Psoas muscle (tissue), 8 donors: ENCODE measurements around the gene NMBR. TPM values are rescaled to one million over a fixed set of nuclear protein-coding genes. Genes with fewer than 3 reads are reported as not detected.

Experiments
- ATAC-seq, 4 donors: fragments of 200-7000 bp; cut with Tn5 transposase; one replicate each; pipeline ENCODE4 v1.9.1; 2020; ENCODE audit warnings: moderate library complexity in 3 of 4, mild to moderate bottlenecking in 2 of 4
- DNase-seq, 2 donors: peaks; one replicate each; pipeline ENCODE4 v3.0.0-alpha.2; 2020
- H3K27ac ChIP-seq: fragments of 200-600 bp; one replicate; pipeline ENCODE4 v1.8.0; 2022
- H3K27me3 ChIP-seq, 3 donors: fragments of 200-600 bp in 1 of 3; one replicate each; pipeline versions ENCODE4 v1.6.1 to v1.8.0; 2013 to 2022; ENCODE audit warnings: low read length in 2 of 3, mild to moderate bottlenecking in 2 of 3, moderate library complexity in 1 of 3; ENCODE audit not compliant: insufficient read depth in 3 of 3
- H3K36me3 ChIP-seq, 2 donors: fragments of 200-600 bp in 1 of 2; one replicate each; pipeline versions ENCODE4 v1.6.1 to v1.8.0; 2013 to 2022; ENCODE audit warnings: low read depth in 1 of 2, mild to moderate bottlenecking in 1 of 2, moderate library complexity in 1 of 2; ENCODE audit not compliant: insufficient read depth in 1 of 2
- H3K4me1 ChIP-seq: fragments of 200-600 bp; one replicate; pipeline ENCODE4 v1.8.0; 2022
- H3K4me3 ChIP-seq: fragments of 200-600 bp; one replicate; pipeline ENCODE4 v1.8.0; 2022; ENCODE audit warnings: mild to moderate bottlenecking
- H3K9me3 ChIP-seq: fragments of 200-600 bp; one replicate; pipeline ENCODE4 v1.8.0; 2022
- WGBS, 3 donors: extraction: QIAGEN DNeasy Blood & Tissue Kit; methylation state at CpG; one replicate each; pipeline versions ENCODE4 v1.1.6 to v1.1.7; 2013; 5-methylcytosine and 5-hydroxymethylcytosine counted together
- intact Hi-C, 2 donors: fragments of 100-400 bp; cut with DNase I; formaldehyde crosslinking; loops; one replicate each; pipeline versions ENCODE4 v1.11.0 to v1.14.2; 2022
- polyA plus RNA-seq, 3 donors: library from polyadenylated mRNA; stranded (reverse); fragments of 200-250 nt; gene quantifications; one replicate each; pipeline ENCODE4 v1.2.3, GENCODE V29; 2013
- total RNA-seq, 4 donors: library from RNA; stranded (reverse); fragmentation: NEBNext Ultra II Directional in 2 of 4; extraction: Animal tissue kit (Norgen Biotek cat#: 25700) in 2 of 4; gene quantifications; one replicate each; pipeline versions ENCODE4 v1.2.1 to v1.2.4, GENCODE V29; 2021 to 2023
- TF ChIP-seq, protein P1 (sequence below): fragments of 200-600 bp; IDR thresholded peaks from one replicate; pipeline ENCODE4 v1.8.0; 2022; ENCODE audit warnings: antibody characterized with exemption
- donor health status: healthy with polysubstance abuse.
- donor health status: DM: no; HTN: no; CAD: no; lungs with moderate emphysema.
- donor health status: Bipolar disorder and iron deficiency.
- donor health status: healthy.
- donor health status: DM: yes; HTN: yes; CAD: no.
- donor health status: DM: no; HTN: no; CAD: no.
- donor health status: DM: no; HTN: no; CAD: no.
- donor health status: DM: yes; HTN: yes; CAD: no.

Gene NMBR
- total and polyA plus RNA-seq, 7 donors = not detected

DNA sequence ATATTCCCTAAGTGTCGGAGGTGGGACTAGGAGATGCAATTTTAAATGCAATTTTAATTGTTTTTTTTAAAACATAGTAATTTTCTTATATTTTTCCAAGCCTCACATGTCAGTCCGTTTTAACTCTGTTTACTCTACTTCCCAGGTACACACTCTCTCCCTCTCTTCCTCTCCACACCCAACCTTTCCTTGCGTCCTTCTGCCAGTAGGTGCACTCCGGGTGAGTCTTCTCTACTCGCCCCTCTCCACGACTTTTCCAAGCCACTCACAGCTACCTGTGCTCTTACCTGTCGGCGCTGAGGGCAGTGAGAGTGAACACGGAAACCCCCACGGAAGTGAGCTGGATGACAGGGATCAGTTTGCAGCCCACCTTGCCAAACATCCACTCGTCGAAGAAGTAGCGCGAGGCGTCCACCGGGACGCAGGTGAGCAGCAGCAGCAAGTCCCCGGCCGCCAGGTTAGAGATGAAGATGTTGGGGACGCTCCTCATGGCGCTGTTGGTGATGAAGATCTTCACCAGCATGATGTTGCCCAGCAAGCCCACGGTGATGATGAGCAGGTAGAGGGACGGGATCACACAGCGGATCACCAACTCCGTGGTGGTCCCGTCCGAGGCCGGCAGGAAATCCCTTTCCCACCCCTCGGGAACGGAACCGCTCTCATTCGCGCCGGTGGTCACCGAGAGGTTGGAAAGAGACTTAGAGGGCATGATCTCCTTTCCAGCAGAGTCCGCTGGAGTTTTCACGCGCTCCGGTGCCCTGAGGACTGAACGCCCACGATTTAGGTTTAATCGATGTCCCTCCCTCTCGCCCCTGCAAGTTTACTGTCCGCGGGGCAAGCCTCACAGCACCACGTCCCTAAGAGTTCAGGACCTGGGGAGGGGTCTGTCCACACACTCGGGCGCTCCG, 58.7 kb downstream of the NMBR start:
- TF ChIP-seq, protein P1, sequence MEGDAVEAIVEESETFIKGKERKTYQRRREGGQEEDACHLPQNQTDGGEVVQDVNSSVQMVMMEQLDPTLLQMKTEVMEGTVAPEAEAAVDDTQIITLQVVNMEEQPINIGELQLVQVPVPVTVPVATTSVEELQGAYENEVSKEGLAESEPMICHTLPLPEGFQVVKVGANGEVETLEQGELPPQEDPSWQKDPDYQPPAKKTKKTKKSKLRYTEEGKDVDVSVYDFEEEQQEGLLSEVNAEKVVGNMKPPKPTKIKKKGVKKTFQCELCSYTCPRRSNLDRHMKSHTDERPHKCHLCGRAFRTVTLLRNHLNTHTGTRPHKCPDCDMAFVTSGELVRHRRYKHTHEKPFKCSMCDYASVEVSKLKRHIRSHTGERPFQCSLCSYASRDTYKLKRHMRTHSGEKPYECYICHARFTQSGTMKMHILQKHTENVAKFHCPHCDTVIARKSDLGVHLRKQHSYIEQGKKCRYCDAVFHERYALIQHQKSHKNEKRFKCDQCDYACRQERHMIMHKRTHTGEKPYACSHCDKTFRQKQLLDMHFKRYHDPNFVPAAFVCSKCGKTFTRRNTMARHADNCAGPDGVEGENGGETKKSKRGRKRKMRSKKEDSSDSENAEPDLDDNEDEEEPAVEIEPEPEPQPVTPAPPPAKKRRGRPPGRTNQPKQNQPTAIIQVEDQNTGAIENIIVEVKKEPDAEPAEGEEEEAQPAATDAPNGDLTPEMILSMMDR = no peak
- no peak overlapping the region for H3K27ac ChIP-seq
- peak in 1 of 2 donors; percentile 10 for DNase-seq
- intact Hi-C loops = no loop called here
- H3K36me3 ChIP-seq = no peaks in the 10 kb centered on the region
- no peaks in the 10 kb centered on the region for H3K4me1 ChIP-seq
- no peak for ATAC-seq
- H3K9me3 ChIP-seq = no peaks in the 10 kb centered on the region
- 9 to 17% (median 14%) methylated on average over 49 of the region's 49 CpGs for WGBS, 3 donors
- H3K4me3 ChIP-seq = no peak overlapping the region
- peaks cover 0 to 13% (median 8%) of the 10 kb centered on the region in 3 donors for H3K27me3 ChIP-seq

DNA sequence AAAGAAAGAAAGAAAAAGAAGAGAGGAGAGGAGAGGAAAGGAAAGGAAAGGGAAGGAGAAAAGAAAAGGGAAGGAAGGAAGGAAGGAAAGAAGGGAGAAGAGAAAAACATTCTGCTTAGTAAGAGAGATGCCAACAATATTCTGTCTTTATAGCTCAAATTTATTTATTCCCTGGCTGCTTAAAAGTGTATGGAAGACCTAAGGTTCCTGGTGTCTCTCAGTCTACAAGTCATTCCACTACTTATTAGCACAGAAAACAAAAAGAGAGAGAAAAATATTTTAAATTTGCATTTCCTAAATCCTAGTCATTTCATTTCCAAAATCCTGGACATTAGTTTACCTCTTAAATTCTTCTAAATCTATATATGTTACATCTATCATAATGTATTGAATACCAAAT, 67.8 kb downstream of the NMBR start:
- DNase-seq = no peak
- no peak for ATAC-seq
- Histone ChIP-seq H3K36me3 (no peaks in the 10 kb centered on the region), H3K27me3 (no peaks in the 10 kb centered on the region), H3K4me3 (no peak overlapping the region), H3K27ac (no peak overlapping the region), H3K9me3 (no peaks in the 10 kb centered on the region), H3K4me1 (no peaks in the 10 kb centered on the region)
- TF ChIP-seq, protein P1 = no peak
- intact Hi-C loops = no loop called here

DNA sequence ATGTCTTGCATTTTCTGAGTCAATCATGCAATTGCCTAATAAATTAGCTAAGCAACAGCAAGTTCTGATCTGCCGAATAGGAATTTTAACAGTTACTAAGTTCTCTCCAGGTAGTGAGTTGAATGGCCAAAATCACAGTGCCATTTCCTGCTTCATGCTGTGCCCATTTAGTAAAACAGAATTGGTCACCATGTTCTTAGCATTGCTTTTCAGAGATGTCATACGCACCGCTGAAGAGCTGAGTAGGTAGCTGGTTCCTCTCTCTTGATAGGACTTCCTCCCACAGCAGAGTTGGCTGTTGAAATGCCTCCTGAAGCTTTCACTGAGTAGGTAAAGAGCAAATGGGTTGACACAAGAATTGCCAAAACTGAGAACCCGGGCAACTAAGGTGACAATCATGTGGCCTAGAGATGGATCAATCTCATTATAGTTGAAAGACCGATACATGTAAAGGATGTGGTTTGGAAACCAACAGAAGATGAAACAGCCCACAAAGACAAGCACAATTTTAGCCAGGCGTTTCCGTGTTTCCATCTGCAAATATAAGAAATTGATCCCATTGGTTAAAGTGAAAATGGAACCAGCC, 71.3 kb downstream of the NMBR start:
- H3K27me3 ChIP-seq = no peaks in the 10 kb centered on the region
- no peaks in the 10 kb centered on the region for H3K36me3 ChIP-seq
- intact Hi-C loops = no loop called here
- WGBS, 3 donors = 87 to 94% (median 92%) methylated on average over 7 of the region's 7 CpGs
- DNase-seq (no peak), ATAC-seq (no peak)
- H3K9me3 ChIP-seq = no peaks in the 10 kb centered on the region
- no peaks in the 10 kb centered on the region for H3K4me1 ChIP-seq
- TF ChIP-seq, protein P1 = no peak
- no peak overlapping the region for H3K4me3 ChIP-seq
- H3K27ac ChIP-seq = no peak overlapping the region

DNA sequence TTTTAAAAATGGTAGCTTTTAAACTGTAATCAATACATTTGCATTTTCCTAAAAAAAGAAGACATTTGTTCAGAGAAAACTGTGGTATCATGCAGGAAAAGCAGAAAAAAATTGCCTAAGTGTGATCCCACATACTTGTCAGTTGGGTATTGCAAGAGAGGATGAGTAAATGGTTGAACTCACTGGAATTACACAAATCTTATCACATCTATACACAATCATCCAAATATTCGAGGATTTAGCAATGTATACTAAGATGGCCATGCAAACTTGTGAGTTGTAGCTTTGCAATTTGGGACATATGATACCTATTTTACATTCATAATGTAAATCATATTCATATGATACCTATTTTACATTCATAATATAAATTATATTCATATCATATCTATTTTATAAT, 72.4 kb downstream of the NMBR start:
- H3K36me3 ChIP-seq = no peaks in the 10 kb centered on the region
- H3K9me3 ChIP-seq = no peaks in the 10 kb centered on the region
- no peak for ATAC-seq
- no peaks in the 10 kb centered on the region for H3K27me3 ChIP-seq
- intact Hi-C loops = no loop called here
- H3K4me1 ChIP-seq = no peaks in the 10 kb centered on the region
- no peak overlapping the region for H3K27ac ChIP-seq
- 79 to 86% (median 84%) methylated on average over 1 of the region's 1 CpG for WGBS, 3 donors
- DNase-seq = no peak
- TF ChIP-seq, protein P1 = no peak
- no peak overlapping the region for H3K4me3 ChIP-seq
